KBM-7 (cell line): ENCODE results near the gene LIPT2.
"Not testable (repeated sequence)": the region's sequence is repeated elsewhere in the genome, so short reads cannot be mapped to it uniquely, and the experiment has no call there.

Source experiments
- DNase-seq: peaks from one replicate; pipeline ENCODE4 v3.0.0-alpha.2; 2015
- in situ Hi-C: fragments of 300-500 bp; cut with MboI; formaldehyde crosslinking; loops from 2 replicates; pipeline ENCODE4 v1.14.3; 2020; ENCODE audit warnings: low sequenced_read_pairs, low pct_unique_long_range_greater_than_20kb, mixed read lengths

The LIPT2 gene

GRCh38 chr11:74492974-74493790 lies at the start of gene LIPT2:
LIPT2 (minus strand) TSS chr11:74493724; CDS start chr11:74493703, 21 bp downstream.
- in situ Hi-C loops: no loop called here
- DNase-seq: peak; percentile 96

- no peak for DNase-seq
Observed at GRCh38 chr11:74541466-74541865, 47.9 kb upstream of the LIPT2 start.

GRCh38 chr11:74540270-74540669 lies 46.7 kb upstream of the LIPT2 start:
- no peak for DNase-seq
- in situ Hi-C loops: no loop called here

More at GRCh38 chr11:74541466-74541865, 47.9 kb upstream of the LIPT2 start:
- in situ Hi-C loops: no loop called here

GRCh38 chr11:74538680-74539079 lies 45.2 kb upstream of the LIPT2 start:
- in situ Hi-C loops: no loop called here
- DNase-seq: no peak

- no peak for DNase-seq
- in situ Hi-C loops: no loop called here
Observed at GRCh38 chr11:74535371-74536160, 42.0 kb upstream of the LIPT2 start.

GRCh38 chr11:74534946-74535275 lies 41.4 kb upstream of the LIPT2 start:
- in situ Hi-C loops, DNase-seq: not testable (repeated sequence)

GRCh38 chr11:74534216-74534945 lies 40.9 kb upstream of the LIPT2 start:
- DNase-seq: peak; percentile 21
- in situ Hi-C loops: no loop called here

- in situ Hi-C loops: no loop called here
- no peak for DNase-seq
Observed at GRCh38 chr11:74533421-74533820, 39.9 kb upstream of the LIPT2 start.

GRCh38 chr11:74532501-74533246 lies 39.1 kb upstream of the LIPT2 start:
- in situ Hi-C loops: no loop called here
- DNase-seq: no peak

- no peak for DNase-seq
- in situ Hi-C loops: no loop called here
Observed at GRCh38 chr11:74524978-74525377, 31.5 kb upstream of the LIPT2 start.

- in situ Hi-C loops: no loop called here
Observed at GRCh38 chr11:74524501-74524900, 31.0 kb upstream of the LIPT2 start.

GRCh38 chr11:74522776-74523175 lies 29.3 kb upstream of the LIPT2 start:
- DNase-seq: no peak
- in situ Hi-C loops: no loop called here

More at GRCh38 chr11:74524501-74524900, 31.0 kb upstream of the LIPT2 start:
- DNase-seq: no peak

GRCh38 chr11:74521666-74522252 lies 28.2 kb upstream of the LIPT2 start:
- no peak for DNase-seq
- in situ Hi-C loops: no loop called here

GRCh38 chr11:74520927-74521665 lies 27.6 kb upstream of the LIPT2 start:
- in situ Hi-C loops: no loop called here
- no peak for DNase-seq

- in situ Hi-C loops: no loop called here
Observed at GRCh38 chr11:74520316-74520715, 26.8 kb upstream of the LIPT2 start.

GRCh38 chr11:74519710-74520109 lies 26.2 kb upstream of the LIPT2 start:
- no peak for DNase-seq
- in situ Hi-C loops: no loop called here

More at GRCh38 chr11:74520316-74520715, 26.8 kb upstream of the LIPT2 start:
- DNase-seq: no peak

GRCh38 chr11:74517592-74517991 lies 24.1 kb upstream of the LIPT2 start:
- DNase-seq, in situ Hi-C loops: not testable (repeated sequence)

GRCh38 chr11:74507582-74507981 lies 14.1 kb upstream of the LIPT2 start:
- in situ Hi-C loops: no loop called here

More at GRCh38 chr11:74507582-74507981, 14.1 kb upstream of the LIPT2 start:
- peak; percentile 12 for DNase-seq
